Skeletal muscle satellite cell (primary cell): Measurements from ENCODE around the gene KDM4C. TPM values are rescaled to one million over a fixed set of nuclear protein-coding genes. Genes with fewer than 3 reads are reported as not detected.

Experiments used
- H3K27me3 ChIP-seq: 2 replicates; pipeline ENCODE4 v1.7.0; 2013; ENCODE audit warnings: low read length; ENCODE audit not compliant: control insufficient read depth, insufficient read depth
- H3K36me3 ChIP-seq: 2 replicates; pipeline ENCODE4 v1.7.0; 2013; ENCODE audit warnings: mild to moderate bottlenecking, control low read depth, low read length; ENCODE audit not compliant: insufficient read depth
- H3K4me1 ChIP-seq: 2 replicates; pipeline ENCODE4 v1.7.0; 2013; ENCODE audit warnings: low read length; ENCODE audit not compliant: control insufficient read depth, insufficient read depth
- H3K4me2 ChIP-seq: 2 replicates; pipeline ENCODE4 v1.7.0; 2013; ENCODE audit warnings: mild to moderate bottlenecking, low read length
- H3K4me3 ChIP-seq: 2 replicates; pipeline ENCODE4 v1.7.0; 2013; ENCODE audit warnings: low read length
- H3K9ac ChIP-seq: 2 replicates; pipeline ENCODE4 v1.7.0; 2013; ENCODE audit warnings: mild to moderate bottlenecking, low read depth, low read length, moderate library complexity
- H3K9me3 ChIP-seq: replicated peaks from 2 replicates; pipeline ENCODE4 v1.7.0; 2013; ENCODE audit warnings: mild to moderate bottlenecking, control low read depth, low read length
- small RNA-seq: library from RNA; depleted of rRNA; stranded (forward); fragments of <200 nt; gene quantifications from one replicate; pipeline ENCODE3, GENCODE V24; 2012

KDM4C gene

DNA sequence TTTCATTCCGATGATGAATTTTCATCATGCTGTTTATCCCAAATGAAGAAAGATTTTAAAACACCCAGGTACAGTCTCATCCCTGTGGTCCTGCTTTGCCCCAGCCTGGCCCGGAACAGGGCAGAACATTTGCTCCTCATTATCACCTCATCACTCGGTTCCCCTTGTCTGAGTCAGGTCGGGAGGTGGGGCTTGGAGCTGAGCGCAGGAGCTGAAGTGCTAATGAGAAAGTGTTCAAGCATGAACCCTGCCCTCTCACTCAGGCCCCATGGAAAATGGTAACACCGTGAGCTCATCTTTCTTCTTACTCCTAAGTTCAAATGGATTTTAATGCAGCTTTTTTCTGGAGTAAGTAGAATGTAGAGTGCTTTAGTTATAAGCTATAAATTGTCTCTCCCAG is 466.2 kb downstream of the KDM4C start:
- H3K27me3 ChIP-seq = peaks cover 16% of the 10 kb centered on the region
- H3K9ac ChIP-seq = no peak overlapping the region
- H3K36me3 ChIP-seq = no peaks in the 10 kb centered on the region
- no peaks in the 10 kb centered on the region for H3K4me1 ChIP-seq
- H3K9me3 ChIP-seq = no peaks in the 10 kb centered on the region
- no peak overlapping the region for H3K4me3 ChIP-seq
- no peak overlapping the region for H3K4me2 ChIP-seq

Small RNA genes lying within 50 kb of the gene (small RNA-seq; reads per million reads assigned to genes)
- gene SNRPEP2 = not detected
